Activated T-helper 2 cell treated with anti-CD3 and anti-CD28 coated beads, Interferon-gamma antibody, Interleukin-2, Interleukin-4, amounts not matched to agents 10 μg/mL and 5 μg/mL and 100 μg/mL, durations not matched to agents 14 hours and 24 hours and 36 hours (primary cell): Measurements from ENCODE around the gene RNF224. TPM values are rescaled to one million over a fixed set of nuclear protein-coding genes. Genes with fewer than 3 reads are reported as not detected.

ENCODE experiments used
- DNase-seq: peaks from one replicate; pipeline ENCODE4 v3.0.0; 2021; ENCODE audit warnings: low spot score
- H3K27ac Mint-ChIP-seq: one replicate; pipeline ENCODE4 v1.8.0; 2021; ENCODE audit warnings: mixed read lengths
- H3K27me3 Mint-ChIP-seq: one replicate; pipeline ENCODE4 v1.8.0; 2021; ENCODE audit warnings: low read depth, mixed read lengths
- H3K36me3 Mint-ChIP-seq: one replicate; pipeline ENCODE4 v1.8.0; 2021; ENCODE audit warnings: low read depth, mixed read lengths
- H3K4me1 Mint-ChIP-seq: one replicate; pipeline ENCODE4 v1.8.0; 2021; ENCODE audit warnings: low read depth, mixed read lengths
- H3K4me3 Mint-ChIP-seq: one replicate; pipeline ENCODE4 v1.8.0; 2021; ENCODE audit warnings: low read depth, mild to moderate bottlenecking, moderate library complexity, mixed read lengths
- H3K9me3 Mint-ChIP-seq: one replicate; pipeline ENCODE4 v1.8.0; 2021; ENCODE audit warnings: mixed read lengths
- intact Hi-C: fragments of 100-400 bp; cut with micrococcal nuclease; formaldehyde crosslinking; loops from one replicate; pipeline ENCODE4 v1.15.1; 2023
- total RNA-seq: library from RNA; stranded (reverse); gene quantifications from 2 replicates; pipeline ENCODE4 v1.2.3, GENCODE V29; 2022

The RNF224 gene
- total RNA-seq, 1 donor from 2014 or later: not detected

- H3K4me3 Mint-ChIP-seq: no peak overlapping the region
- H3K27me3 Mint-ChIP-seq: no peaks in the 10 kb centered on the region
- H3K9me3 Mint-ChIP-seq: no peaks in the 10 kb centered on the region
- peaks cover 5% of the 10 kb centered on the region for H3K4me1 Mint-ChIP-seq
- no peak for DNase-seq
- no peaks in the 10 kb centered on the region for H3K36me3 Mint-ChIP-seq
- intact Hi-C loops: no loop called here
- H3K27ac Mint-ChIP-seq: no peak overlapping the region
Observed at GRCh38 chr9:137221095-137221505, 6.2 kb upstream of the RNF224 start.

- Mint-ChIP-seq H3K9me3 (no peaks in the 10 kb centered on the region), H3K36me3 (no peaks in the 10 kb centered on the region), H3K4me3 (no peak overlapping the region), H3K27me3 (no peaks in the 10 kb centered on the region), H3K27ac (no peak overlapping the region), H3K4me1 (peaks cover 5% of the 10 kb centered on the region)
- no peak for DNase-seq
- intact Hi-C loops: no loop called here
Observed at GRCh38 chr9:137221506-137222111, 5.7 kb upstream of the RNF224 start.

- Mint-ChIP-seq H3K27me3 (no peaks in the 10 kb centered on the region), H3K9me3 (no peaks in the 10 kb centered on the region)
Observed at GRCh38 chr9:137222190-137223077, 4.9 kb upstream of the RNF224 start, which contains the start of gene RNF208. TSS of gene RNF208 (minus strand) at chr9:137222240. CDS start at chr9:137221212, 1,028 bp downstream.

GRCh38 chr9:137223078-137223970 is 4.0 kb upstream of the RNF224 start:
- no peaks in the 10 kb centered on the region for H3K27me3 Mint-ChIP-seq
- no peaks in the 10 kb centered on the region for H3K36me3 Mint-ChIP-seq
- H3K9me3 Mint-ChIP-seq: no peaks in the 10 kb centered on the region
- peak overlapping the region; percentile 82 for H3K4me3 Mint-ChIP-seq
- intact Hi-C loops: loop anchor here (1.0 kb wide), 3 partner anchors 18 to 35 kb away; partner anchors contain the start of genes ANAPC2, SSNA1, TPRN and TUBB4B
- H3K4me1 Mint-ChIP-seq: peaks cover 7% of the 10 kb centered on the region
- DNase-seq: peak; percentile 99
- peak overlapping the region; percentile 73 for H3K27ac Mint-ChIP-seq

More at GRCh38 chr9:137222190-137223077, 4.9 kb upstream of the RNF224 start, which contains the start of gene RNF208:
- Mint-ChIP-seq H3K36me3 (no peaks in the 10 kb centered on the region), H3K4me3 (peak within 1 kb of the TSS; percentile 82), H3K27ac (peak within 1 kb of the TSS; percentile 73), H3K4me1 (peaks cover 5% of the 10 kb centered on the region)
- no peak for DNase-seq
- intact Hi-C loops: loop anchor here (1.0 kb wide), 3 partner anchors 19 to 34 kb away; partner anchors contain the start of genes ANAPC2, SSNA1, TPRN and TUBB4B

DNA sequence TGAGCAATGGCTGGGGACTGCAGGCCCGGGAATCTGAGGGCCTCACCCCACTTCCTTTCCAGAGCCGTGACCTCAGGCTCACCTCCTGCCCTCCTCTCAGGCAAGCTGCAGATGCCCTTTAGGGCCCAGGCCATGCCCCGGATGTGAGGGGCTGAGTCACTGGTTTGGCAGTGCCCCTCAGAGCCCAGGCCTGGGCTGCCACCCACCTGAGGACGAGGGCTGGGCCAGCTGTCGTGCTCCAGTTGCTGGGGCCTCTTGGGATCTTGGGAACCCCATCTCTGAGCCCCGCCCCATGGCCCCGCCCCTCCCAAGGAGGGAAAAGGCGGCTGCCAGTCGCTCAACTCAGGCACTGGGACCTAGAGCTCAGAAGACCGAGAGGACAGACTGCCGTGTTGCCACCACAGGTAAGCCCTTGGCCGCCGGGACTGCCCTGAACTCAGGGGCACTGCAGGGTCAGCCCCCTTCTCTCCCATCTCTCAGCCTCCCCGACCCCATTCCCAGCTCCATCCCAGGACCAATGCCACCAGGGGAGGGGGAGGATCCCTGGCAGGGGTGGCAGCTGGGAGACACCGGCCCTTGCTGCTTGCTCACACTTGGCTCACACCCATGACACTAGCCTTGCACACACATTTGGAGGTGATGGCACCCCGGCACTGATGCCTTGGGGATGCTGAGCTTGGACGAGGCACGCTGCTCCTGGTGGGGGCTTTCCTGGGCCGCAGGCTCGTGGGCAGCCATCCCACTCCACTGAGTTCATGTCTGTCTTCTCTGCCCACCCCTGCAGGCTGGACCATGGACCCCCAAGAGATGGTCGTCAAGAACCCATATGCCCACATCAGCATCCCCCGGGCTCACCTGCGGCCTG is 2.2 kb upstream of the RNF224 start, which contains the start of gene CYSRT1:
Gene CYSRT1, plus strand, starts transcription at position 345 of the 865 bp plus-strand sequence. Its CDS starts 448 bp downstream, at position 793.
- peaks cover 7% of the 10 kb centered on the region for H3K4me1 Mint-ChIP-seq
- DNase-seq: no peak
- H3K36me3 Mint-ChIP-seq: no peaks in the 10 kb centered on the region
- no peaks in the 10 kb centered on the region for H3K9me3 Mint-ChIP-seq
- H3K4me3 Mint-ChIP-seq: peak within 1 kb of the TSS; percentile 72
- H3K27me3 Mint-ChIP-seq: no peaks in the 10 kb centered on the region
- intact Hi-C loops: no loop called here
- peak within 1 kb of the TSS; percentile 73 for H3K27ac Mint-ChIP-seq

GRCh38 chr9:137225699-137226331 is 1.5 kb upstream of the RNF224 start:
- no peak for DNase-seq
- peaks cover 7% of the 10 kb centered on the region for H3K4me1 Mint-ChIP-seq

DNA sequence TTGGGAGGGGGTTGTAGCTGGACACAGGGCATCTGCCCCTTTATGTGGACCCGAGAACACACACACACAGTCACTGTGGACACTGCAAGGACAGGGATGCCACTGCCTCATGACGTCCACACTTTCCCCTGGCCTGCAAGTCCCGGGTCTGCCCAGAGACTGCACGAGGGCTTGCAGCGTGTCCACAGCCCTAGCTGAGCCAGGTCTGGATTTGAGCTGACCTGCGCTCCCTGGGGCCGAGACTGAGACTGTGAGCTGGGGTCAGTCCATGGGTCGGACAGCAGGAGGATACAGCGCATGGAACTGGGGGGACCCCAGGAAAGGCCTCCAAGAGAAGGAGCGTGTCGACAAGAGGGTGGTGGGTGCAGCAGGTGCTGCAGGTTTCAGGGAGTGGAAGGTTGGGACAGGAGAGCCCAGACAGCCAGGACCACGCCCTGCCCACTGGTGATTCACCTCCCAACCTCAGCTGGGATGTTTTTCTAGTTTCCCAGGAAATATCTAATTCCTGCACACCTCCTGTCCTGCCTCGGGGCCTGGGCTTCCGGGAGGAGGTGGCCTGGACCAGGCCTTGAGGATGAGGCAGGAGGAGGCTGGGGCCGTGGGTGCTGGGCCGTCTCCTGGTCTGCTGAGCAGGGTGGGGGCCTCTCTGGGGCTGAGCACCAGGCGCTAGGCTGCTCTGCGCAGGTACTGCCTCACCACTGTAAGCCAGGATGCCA is 806 bp upstream of the RNF224 start:
- Mint-ChIP-seq H3K4me3 (no peak overlapping the region), H3K27ac (no peak overlapping the region), H3K9me3 (no peaks in the 10 kb centered on the region), H3K36me3 (no peaks in the 10 kb centered on the region), H3K27me3 (no peaks in the 10 kb centered on the region), H3K4me1 (peaks cover 7% of the 10 kb centered on the region)
- intact Hi-C loops: loop anchor here (1.0 kb wide), 1 partner anchor 108 kb away; no protein-coding TSS in a partner anchor
- no peak for DNase-seq

More at GRCh38 chr9:137225699-137226331, 1.5 kb upstream of the RNF224 start:
- Mint-ChIP-seq H3K4me3 (no peak overlapping the region), H3K36me3 (no peaks in the 10 kb centered on the region), H3K27me3 (no peaks in the 10 kb centered on the region), H3K9me3 (no peaks in the 10 kb centered on the region), H3K27ac (no peak overlapping the region)
- intact Hi-C loops: no loop called here

- intact Hi-C loops: loop anchor here (1.0 kb wide), 1 partner anchor 110 kb away; no protein-coding TSS in a partner anchor
- Mint-ChIP-seq H3K9me3 (no peaks in the 10 kb centered on the region), H3K4me3 (no peak overlapping the region), H3K4me1 (peaks cover 6% of the 10 kb centered on the region), H3K27ac (no peak overlapping the region), H3K27me3 (no peaks in the 10 kb centered on the region), H3K36me3 (no peaks in the 10 kb centered on the region)
- DNase-seq: no peak
Observed at GRCh38 chr9:137227853-137228505, 677 bp downstream of the RNF224 start.

DNA sequence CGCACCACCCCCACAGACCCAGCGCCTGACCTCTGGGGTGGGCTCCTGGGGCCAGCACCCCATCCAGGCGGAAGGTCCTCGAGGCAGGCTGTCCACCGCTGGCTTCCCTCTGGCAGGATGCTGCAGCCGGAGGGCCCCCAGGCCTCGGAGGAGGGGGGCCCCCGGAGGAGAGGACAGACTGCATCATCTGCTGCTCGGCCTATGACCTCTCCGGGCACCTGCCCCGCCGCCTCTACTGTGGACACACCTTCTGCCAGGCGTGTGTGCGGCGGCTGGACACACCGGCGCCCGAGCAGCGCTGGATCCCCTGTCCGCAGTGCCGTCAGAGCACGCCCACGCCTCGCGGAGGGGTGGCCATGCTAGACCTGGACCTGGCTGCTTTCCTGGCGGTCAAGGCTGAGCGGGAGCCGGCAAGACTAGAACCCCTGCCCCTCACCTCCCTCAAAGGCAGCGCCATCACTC is 1.2 kb downstream of the RNF224 start:
- no peaks in the 10 kb centered on the region for H3K36me3 Mint-ChIP-seq
- intact Hi-C loops: no loop called here
- no peaks in the 10 kb centered on the region for H3K27me3 Mint-ChIP-seq
- H3K9me3 Mint-ChIP-seq: no peaks in the 10 kb centered on the region
- no peak overlapping the region for H3K4me3 Mint-ChIP-seq
- DNase-seq: no peak
- H3K27ac Mint-ChIP-seq: no peak overlapping the region
- peaks cover 5% of the 10 kb centered on the region for H3K4me1 Mint-ChIP-seq
